Stimulated activated CD4-positive, alpha-beta T cell treated with anti-CD3 and anti-CD28 coated beads, TNF-alpha, amount 100 ng/mL, for 4 hours (primary cell): ENCODE data around the gene METAP2.
"Not testable (repeated sequence)": the region's sequence is repeated elsewhere in the genome, so short reads cannot be mapped to it uniquely, and the experiment has no call there.

Source experiments
- DNase-seq, 3 experiments: peaks; one replicate each; pipeline ENCODE4 v3.0.0-alpha.2; 2020; ENCODE audit warnings: low read depth in 3 of 3

Gene METAP2

GRCh38 chr12:95473884-95474659 lies at the start of gene METAP2:
Gene METAP2 (plus strand): TSS chr12:95474152. CDS start chr12:95474180, 28 bp downstream.
- DNase-seq, result peak; percentile 84 to 91 (median 87)

GRCh38 chr12:95424271-95424994 lies 49.5 kb upstream of the METAP2 start:
- DNase-seq, result no peak

GRCh38 chr12:95429172-95429510 lies 44.8 kb upstream of the METAP2 start:
- no peak for DNase-seq

- DNase-seq, result no peak
These were observed 42.8 kb upstream of the METAP2 start for GRCh38 chr12:95431120-95431519.

- DNase-seq, result no peak
These were observed 38.6 kb upstream of the METAP2 start for GRCh38 chr12:95435355-95435754.

GRCh38 chr12:95437565-95437964 lies 36.4 kb upstream of the METAP2 start:
- no peak for DNase-seq

GRCh38 chr12:95439461-95440230 lies 34.3 kb upstream of the METAP2 start:
- no peak for DNase-seq

- DNase-seq, result no peak
These were observed 33.6 kb upstream of the METAP2 start for GRCh38 chr12:95440401-95440800.

- DNase-seq, result no peak
These were observed 30.5 kb upstream of the METAP2 start for GRCh38 chr12:95443459-95443858.

GRCh38 chr12:95445099-95445498 lies 28.9 kb upstream of the METAP2 start:
- not testable (repeated sequence) for DNase-seq

GRCh38 chr12:95445884-95446505 lies 28.0 kb upstream of the METAP2 start:
- no peak for DNase-seq

GRCh38 chr12:95446506-95446900 lies 27.4 kb upstream of the METAP2 start:
- no peak for DNase-seq

GRCh38 chr12:95449656-95450055 lies 24.3 kb upstream of the METAP2 start:
- not testable (repeated sequence) for DNase-seq

- DNase-seq, result not testable (repeated sequence)
These were observed 21.5 kb upstream of the METAP2 start for GRCh38 chr12:95452501-95452900.

GRCh38 chr12:95453881-95454280 lies 20.1 kb upstream of the METAP2 start:
- DNase-seq, result not testable (repeated sequence)

GRCh38 chr12:95454780-95455215 lies 19.2 kb upstream of the METAP2 start:
- DNase-seq, result not testable (repeated sequence)

GRCh38 chr12:95457605-95458004 lies 16.3 kb upstream of the METAP2 start:
- not testable (repeated sequence) for DNase-seq

GRCh38 chr12:95458761-95459160 lies 15.2 kb upstream of the METAP2 start:
- no peak for DNase-seq

- no peak for DNase-seq
These were observed 14.6 kb upstream of the METAP2 start for GRCh38 chr12:95459310-95459709.

- DNase-seq, result no peak
These were observed 13.8 kb upstream of the METAP2 start for GRCh38 chr12:95460105-95460504.

GRCh38 chr12:95460896-95461295 lies 13.1 kb upstream of the METAP2 start:
- DNase-seq, result no peak

GRCh38 chr12:95462081-95462480 lies 11.9 kb upstream of the METAP2 start:
- no peak for DNase-seq
